HS-27A (cell line): ENCODE measurements around the gene DVL1.

Experiments used
- DNase-seq: peaks from one replicate; pipeline ENCODE4 v3.0.0-alpha.2; 2012; ENCODE audit warnings: low read depth, missing footprints

Gene DVL1

GRCh38 chr1:1340185-1340584 lies 9.0 kb downstream of the DVL1 start:
- no peak for DNase-seq

- DNase-seq, result no peak
Measured at GRCh38 chr1:1338278-1338677, 10.9 kb downstream of the DVL1 start.

GRCh38 chr1:1337793-1338147 lies 11.4 kb downstream of the DVL1 start:
- no peak for DNase-seq

- DNase-seq, result no peak
Measured at GRCh38 chr1:1336931-1337792, 12.1 kb downstream of the DVL1 start.

- no peak for DNase-seq
Measured at GRCh38 chr1:1336446-1336845, 12.8 kb downstream of the DVL1 start.

GRCh38 chr1:1335792-1336248 lies 13.4 kb downstream of the DVL1 start:
- DNase-seq, result no peak

- DNase-seq, result no peak
Measured at GRCh38 chr1:1335283-1335682, 13.9 kb downstream of the DVL1 start.

GRCh38 chr1:1334835-1335234 lies 14.4 kb downstream of the DVL1 start:
- DNase-seq, result no peak

- no peak for DNase-seq
Measured at GRCh38 chr1:1333551-1334241, 15.5 kb downstream of the DVL1 start.

- DNase-seq, result no peak
Measured at GRCh38 chr1:1332774-1333480, 16.3 kb downstream of the DVL1 start.

GRCh38 chr1:1332031-1332755 lies 17.0 kb downstream of the DVL1 start:
- no peak for DNase-seq

GRCh38 chr1:1331068-1331965 lies 17.9 kb downstream of the DVL1 start, which contains the start of gene TAS1R3:
Gene TAS1R3, plus strand, starts transcription at chr1:1331280. Its CDS starts 66 bp downstream, at chr1:1331346.
- no peak for DNase-seq

GRCh38 chr1:1330366-1331067 lies 18.7 kb downstream of the DVL1 start:
- no peak for DNase-seq

- DNase-seq, result no peak
Measured at GRCh38 chr1:1329304-1330210, 19.7 kb downstream of the DVL1 start.

- no peak for DNase-seq
Measured at GRCh38 chr1:1328254-1328653, 21.0 kb downstream of the DVL1 start.

- no peak for DNase-seq
Measured at GRCh38 chr1:1327291-1327690, 21.9 kb downstream of the DVL1 start.

- no peak for DNase-seq
Measured at GRCh38 chr1:1326075-1326605, 23.1 kb downstream of the DVL1 start.

GRCh38 chr1:1325288-1326074 lies 23.7 kb downstream of the DVL1 start:
- no peak for DNase-seq
